Gastroesophageal sphincter (tissue), 3 donors: ENCODE results near the gene RNU1-4.
"Not testable (repeated sequence)": the region's sequence is repeated elsewhere in the genome, so short reads cannot be mapped to it uniquely, and the experiment has no call there.

Experiments used
- CTCF ChIP-seq, 4 experiments: fragments of 200-600 bp in 2 of 4; fragments of 450-650 bp in 2 of 4; sonication (generic) in 1 of 4; IDR thresholded peaks; one replicate each; pipeline ENCODE4 v1.5.1; 2017 to 2019; ENCODE audit warnings: antibody characterized with exemption in 4 of 4, mild to moderate bottlenecking in 2 of 4, moderate library complexity in 2 of 4
- POLR2A ChIP-seq, 2 donors: fragments of 450-650 bp; IDR thresholded peaks; one replicate each; pipeline ENCODE4 v1.6.1; 2017; ENCODE audit warnings: antibody characterized with exemption in 2 of 2, mild to moderate bottlenecking in 2 of 2, moderate library complexity in 1 of 2

DNA sequence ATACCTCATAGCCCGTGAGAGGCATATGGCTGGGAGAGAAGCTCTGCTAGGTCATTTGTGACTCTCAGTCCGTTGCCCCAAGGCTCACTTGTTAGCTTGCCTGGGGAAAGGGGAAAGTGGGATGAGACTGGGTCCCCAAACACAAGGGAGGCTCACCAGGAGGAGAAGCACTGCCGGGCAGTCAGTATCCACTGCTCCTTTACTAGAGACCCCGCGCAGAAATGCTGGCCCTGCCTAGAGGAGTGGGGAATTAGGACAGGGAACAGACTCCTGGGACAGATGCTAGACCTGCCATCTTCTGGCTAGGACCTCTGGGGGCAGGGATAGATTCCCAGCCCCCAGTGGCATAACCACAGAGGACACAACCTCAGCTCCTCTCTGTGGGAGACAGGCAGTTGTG, 17.7 kb downstream of the RNU1-4 start:
- not testable (repeated sequence) for TF ChIP-seq CTCF, POLR2A (IDR thresholded peaks at IDR 0.05)
